GM12874 (cell line): ENCODE measurements around the gene OR7A5.
"Not testable (repeated sequence)": the region's sequence is repeated elsewhere in the genome, so short reads cannot be mapped to it uniquely, and the experiment has no call there.

Experiments
- TF ChIP-seq, protein P1 (sequence below): IDR thresholded peaks from 2 replicates; pipeline ENCODE4 v1.5.1; 2011; ENCODE audit warnings: low read depth, mild to moderate bottlenecking, control low read depth, low read length, moderate library complexity; ENCODE audit not compliant: insufficient read depth

OR7A5 gene

DNA sequence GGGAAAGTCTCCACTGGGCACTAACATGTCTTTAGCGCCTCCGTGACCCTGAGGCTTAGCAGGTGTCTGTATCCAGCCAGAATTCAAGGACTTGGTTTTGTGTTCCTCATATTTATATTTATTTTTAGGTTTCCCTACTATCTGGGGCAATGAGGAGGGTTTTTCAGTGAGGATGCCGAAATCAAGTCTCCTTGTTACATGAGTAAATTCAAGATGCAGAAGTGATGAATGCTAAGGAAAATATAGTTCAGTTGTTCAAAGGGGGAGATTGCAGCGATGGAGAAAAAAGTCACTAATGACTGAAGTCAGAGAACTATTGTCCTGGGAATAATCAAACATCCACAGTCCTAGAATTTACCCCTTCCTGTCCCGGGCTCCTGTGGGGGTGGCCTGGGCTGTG is 55.8 kb downstream of the OR7A5 start:
- TF ChIP-seq, protein P1, sequence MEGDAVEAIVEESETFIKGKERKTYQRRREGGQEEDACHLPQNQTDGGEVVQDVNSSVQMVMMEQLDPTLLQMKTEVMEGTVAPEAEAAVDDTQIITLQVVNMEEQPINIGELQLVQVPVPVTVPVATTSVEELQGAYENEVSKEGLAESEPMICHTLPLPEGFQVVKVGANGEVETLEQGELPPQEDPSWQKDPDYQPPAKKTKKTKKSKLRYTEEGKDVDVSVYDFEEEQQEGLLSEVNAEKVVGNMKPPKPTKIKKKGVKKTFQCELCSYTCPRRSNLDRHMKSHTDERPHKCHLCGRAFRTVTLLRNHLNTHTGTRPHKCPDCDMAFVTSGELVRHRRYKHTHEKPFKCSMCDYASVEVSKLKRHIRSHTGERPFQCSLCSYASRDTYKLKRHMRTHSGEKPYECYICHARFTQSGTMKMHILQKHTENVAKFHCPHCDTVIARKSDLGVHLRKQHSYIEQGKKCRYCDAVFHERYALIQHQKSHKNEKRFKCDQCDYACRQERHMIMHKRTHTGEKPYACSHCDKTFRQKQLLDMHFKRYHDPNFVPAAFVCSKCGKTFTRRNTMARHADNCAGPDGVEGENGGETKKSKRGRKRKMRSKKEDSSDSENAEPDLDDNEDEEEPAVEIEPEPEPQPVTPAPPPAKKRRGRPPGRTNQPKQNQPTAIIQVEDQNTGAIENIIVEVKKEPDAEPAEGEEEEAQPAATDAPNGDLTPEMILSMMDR, result no peak

DNA sequence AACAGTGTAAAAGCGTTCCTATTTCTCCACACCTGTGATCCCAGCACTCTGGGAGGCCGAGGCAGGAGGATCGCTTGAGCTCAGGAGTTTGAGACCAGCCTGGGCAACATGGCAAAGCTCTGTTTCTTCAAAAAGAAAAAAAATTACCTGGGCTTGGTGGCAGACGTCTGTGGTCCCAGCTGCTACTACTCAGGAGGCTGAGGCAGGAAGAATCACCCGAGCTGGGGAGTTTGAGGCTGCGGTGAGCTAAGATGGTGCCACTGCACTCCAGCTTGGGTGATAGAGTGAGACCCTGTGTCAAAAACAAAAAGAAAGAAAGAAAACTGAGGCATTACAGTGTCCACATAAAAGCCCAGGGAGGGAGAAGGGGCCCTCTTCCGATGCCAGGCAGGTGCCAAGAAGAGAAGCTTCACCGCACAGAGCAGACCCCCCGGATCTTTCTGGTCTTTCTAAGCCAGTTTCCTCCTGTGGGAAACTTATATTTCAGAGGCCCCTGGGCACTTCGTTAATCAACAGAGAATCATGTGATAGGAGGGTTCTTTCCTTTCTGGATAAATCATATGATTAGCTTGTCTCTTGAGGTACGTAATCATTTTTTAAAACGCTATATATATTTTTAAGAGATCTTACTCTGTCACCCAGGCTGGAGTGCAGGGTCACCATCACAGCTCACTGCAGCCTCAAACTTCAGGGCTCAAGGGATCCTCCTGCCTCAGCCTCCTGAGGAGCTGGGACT is 56.7 kb downstream of the OR7A5 start, which contains the start of gene ADGRE2:
ADGRE2 (minus strand) TSS at position 451 of the 736 bp plus-strand sequence. CDS start 1,804 bp downstream, outside the sequence.
- TF ChIP-seq, protein P1, result not testable (repeated sequence)
